HG02571 (cell line): Measurements from ENCODE around the gene EIF2AK2.

ENCODE experiments used
- ATAC-seq: cut with Tn5 transposase; IDR thresholded peaks from one replicate; pipeline ENCODE4 v1.9.1; 2021; ENCODE audit warnings: mild to moderate bottlenecking, moderate library complexity; ENCODE audit not compliant: unreplicated experiment

Gene EIF2AK2

DNA sequence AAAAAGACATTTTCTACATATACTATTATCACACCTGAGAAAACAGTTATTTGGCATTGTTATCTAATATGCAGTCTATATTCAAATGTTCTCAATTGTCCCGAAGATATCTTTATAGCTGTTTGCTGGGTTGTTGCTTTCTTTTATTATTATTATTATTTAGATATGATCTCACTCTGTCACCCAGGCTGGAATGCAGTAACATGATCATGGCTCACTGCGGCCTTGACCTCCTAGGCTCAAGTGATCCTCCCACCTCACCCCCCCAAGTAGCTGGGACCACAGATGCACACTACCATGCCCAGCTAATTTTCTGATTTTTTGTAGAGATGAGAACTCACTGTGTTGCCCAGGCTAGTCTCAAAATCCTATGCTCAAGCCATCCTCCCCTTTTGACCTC is 52.6 kb downstream of the EIF2AK2 start:
- ATAC-seq: no peak

GRCh38 chr2:37102588-37102987 is 54.2 kb downstream of the EIF2AK2 start:
- no peak for ATAC-seq

GRCh38 chr2:37100054-37100453 is 56.7 kb downstream of the EIF2AK2 start:
- ATAC-seq: no peak

DNA sequence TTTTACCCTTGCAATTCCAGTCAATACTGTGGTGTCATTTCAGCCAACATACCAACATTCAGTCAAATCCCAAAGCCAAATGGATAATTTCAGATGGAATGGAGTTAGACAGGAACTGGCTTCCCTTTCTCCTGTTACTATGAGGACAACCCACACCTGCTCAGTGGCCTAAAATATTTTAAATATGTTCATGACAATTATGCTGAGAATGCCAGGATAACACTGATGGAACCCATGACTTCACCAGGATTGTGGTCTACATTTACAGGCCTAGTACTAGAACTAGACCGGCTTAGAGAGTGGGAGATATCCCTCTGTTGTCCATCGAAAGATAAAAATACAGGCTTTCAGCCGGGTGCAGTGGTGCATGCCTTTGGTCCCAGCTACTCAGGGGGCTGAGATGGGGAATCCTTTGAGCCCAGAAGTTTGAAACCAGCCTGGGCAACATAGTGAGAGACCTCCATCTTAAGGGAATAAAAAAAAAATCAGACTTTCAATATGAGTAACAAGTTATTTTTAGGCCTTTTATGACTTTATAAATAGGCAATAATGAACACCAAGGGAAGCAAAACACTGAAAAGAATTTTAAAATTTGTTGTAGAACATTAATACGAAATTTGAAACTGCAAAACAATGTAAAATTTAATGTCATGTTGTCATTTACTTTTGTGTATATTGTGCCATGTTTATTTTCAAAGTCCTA is 58.2 kb downstream of the EIF2AK2 start:
- no peak for ATAC-seq

DNA sequence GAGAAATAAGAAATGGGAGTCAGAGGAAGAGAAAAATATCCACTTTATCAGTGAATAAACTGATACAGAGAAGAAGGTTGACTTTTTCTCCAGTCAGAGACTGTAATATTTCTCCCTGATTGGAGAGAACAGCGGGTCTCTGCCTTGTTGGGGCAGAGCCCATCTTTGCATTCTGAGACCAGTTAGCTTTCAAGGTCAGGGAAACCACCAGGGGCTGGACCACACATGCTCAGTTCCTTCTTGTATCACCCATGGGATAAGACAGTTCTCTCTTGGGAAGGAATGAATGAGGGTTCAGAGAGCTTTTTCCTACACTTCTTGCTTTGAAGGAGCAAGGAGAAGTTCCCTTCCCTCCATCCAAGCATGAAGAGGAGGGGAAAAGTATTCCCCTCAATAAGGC is 60.2 kb downstream of the EIF2AK2 start:
- ATAC-seq: no peak

DNA sequence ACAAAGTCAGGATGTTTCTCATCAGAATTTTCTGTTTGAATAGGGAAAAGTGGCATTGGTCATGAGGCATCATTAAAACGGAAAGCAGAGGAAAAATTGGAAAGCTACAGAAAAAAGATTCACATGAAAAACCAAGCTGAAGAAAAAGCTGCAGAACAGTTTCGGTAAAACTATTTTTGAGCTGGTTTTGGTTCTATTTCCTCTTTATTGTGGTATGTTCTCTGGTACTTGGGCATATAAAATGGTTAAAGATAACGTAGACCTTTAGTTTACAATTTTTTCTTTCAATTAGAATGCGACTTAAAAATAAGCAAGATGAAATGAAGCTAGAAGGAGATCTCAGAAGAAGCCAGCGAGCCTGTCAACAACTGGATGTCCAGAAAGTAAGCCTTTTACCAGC is 64.9 kb downstream of the EIF2AK2 start:
- ATAC-seq: no peak

- peak; percentile 80 for ATAC-seq
Observed at GRCh38 chr2:37090019-37090477, 66.7 kb downstream of the EIF2AK2 start.

- ATAC-seq: no peak
Observed at GRCh38 chr2:37085731-37086147, 71.0 kb downstream of the EIF2AK2 start.

- ATAC-seq: no peak
Observed at GRCh38 chr2:37084797-37085196, 72.0 kb downstream of the EIF2AK2 start.

- ATAC-seq: peak; percentile 88
Observed at GRCh38 chr2:37083873-37084794, 72.6 kb downstream of the EIF2AK2 start, which contains the start of the genes GPATCH11 and HEATR5B. TSS of gene GPATCH11 (plus strand) at chr2:37084518. CDS start at chr2:37088382, 3,864 bp downstream. TSS of gene HEATR5B (minus strand) at chr2:37084372. CDS start at chr2:37083414, 958 bp downstream.

DNA sequence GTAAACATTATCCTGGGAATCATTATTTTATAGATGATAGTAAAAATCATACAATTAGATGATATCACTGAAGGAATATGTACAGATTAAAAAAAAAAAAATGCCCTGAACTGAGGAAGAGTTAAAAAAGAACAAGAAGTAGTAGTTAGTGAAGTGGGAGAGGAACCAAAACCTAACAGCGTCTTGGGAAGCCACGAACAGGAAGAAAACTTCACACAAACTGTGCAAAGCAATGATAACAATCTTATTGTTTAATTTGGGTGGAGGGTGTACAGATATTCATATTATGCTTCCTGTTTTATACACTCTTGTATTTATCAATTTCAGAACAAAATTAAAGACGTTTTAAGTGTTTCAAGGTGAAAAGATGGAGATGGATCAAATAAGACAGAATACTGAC is 76.1 kb downstream of the EIF2AK2 start:
- no peak for ATAC-seq

DNA sequence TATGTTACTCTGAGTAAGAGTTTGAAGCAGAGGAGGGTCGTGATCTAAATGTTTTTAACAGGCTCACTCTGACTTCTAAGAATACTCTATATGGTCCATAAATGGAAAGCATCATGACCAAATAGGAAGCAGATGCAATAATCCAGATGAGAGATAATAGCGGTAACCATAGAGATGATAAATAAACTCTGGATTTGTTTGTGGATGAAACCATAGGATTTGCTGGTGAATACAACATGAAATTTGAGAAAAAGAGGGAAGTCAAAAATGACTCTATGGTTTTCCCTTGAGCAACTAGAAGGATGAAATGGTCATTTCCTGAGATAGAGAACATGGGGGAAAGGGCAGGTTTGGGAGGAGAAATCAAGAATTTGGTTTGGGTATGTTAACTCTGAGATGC is 76.5 kb downstream of the EIF2AK2 start:
- ATAC-seq: no peak

DNA sequence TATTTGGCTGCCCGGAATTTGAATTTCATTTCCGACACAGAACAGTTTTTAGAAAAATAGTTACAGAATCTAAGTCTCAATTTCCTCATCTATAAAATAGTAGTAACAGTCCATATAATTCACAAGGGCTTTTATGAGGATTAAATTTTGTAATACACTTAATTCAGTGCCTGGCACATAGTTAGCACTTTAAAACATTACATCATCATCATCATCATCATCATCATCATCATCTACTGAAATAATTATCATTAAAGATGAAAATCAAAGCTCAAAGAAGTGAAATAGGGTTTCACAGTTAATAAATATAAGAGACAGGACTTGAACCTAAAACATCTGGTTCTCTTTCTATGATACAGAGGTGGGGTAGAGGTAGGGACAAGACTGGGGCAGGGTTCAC is 85.8 kb downstream of the EIF2AK2 start:
- no peak for ATAC-seq

DNA sequence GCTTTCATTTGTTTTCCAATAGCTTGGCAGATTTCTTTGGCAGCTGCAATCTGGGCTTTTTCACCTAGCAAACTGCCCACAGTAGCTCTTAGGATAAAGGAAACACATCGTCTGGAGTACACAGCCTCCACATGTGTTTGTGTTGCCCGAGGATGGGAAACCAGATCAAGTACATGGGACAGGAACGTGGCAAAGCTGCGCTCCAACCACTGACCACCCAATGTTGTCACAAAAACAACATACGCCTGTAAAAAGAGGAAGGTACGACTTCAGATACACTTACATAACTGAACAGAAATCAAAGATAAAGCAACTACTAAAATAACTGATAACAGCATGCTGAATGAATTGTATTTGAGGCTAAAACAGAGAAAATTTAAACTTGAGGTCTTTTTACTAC is 88.1 kb downstream of the EIF2AK2 start:
- ATAC-seq: no peak

- ATAC-seq: no peak
Observed at GRCh38 chr2:37061776-37062175, 95.0 kb downstream of the EIF2AK2 start.

GRCh38 chr2:37061013-37061711 is 95.6 kb downstream of the EIF2AK2 start:
- no peak for ATAC-seq

GRCh38 chr2:37060446-37060845 is 96.3 kb downstream of the EIF2AK2 start:
- ATAC-seq: no peak

DNA sequence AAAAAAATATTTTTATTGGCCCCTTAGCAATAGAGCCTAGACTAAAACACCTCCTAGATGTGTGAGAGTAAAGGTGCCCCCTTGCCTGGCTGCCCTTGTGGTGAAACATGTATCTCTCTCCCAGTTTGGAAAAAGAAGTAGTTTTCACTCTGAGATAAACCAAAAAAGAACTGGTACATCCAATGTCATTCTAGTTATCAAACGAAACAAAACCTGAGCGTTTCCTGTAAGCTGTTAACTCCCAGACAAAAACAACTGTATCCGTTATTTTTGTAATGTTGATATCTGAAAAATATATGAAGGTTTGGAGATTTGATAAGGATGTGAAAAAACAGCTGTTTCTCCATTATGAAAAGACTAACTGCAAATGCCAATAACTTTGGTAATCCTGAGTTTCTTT is 96.9 kb downstream of the EIF2AK2 start:
- ATAC-seq: no peak

- ATAC-seq: no peak
Observed at GRCh38 chr2:37052600-37053332, 104.0 kb downstream of the EIF2AK2 start.
